Activated CD4-positive, alpha-beta T cell treated with anti-CD3 and anti-CD28 coated beads, Interleukin-2, amount 50 U/mL, for 4 hours (primary cell): Measurements from ENCODE around the gene S100A9.

Experiments used
- DNase-seq, 2 experiments: peaks; one replicate each; pipeline ENCODE4 v3.0.0-alpha.2; 2020

The S100A9 gene

DNA sequence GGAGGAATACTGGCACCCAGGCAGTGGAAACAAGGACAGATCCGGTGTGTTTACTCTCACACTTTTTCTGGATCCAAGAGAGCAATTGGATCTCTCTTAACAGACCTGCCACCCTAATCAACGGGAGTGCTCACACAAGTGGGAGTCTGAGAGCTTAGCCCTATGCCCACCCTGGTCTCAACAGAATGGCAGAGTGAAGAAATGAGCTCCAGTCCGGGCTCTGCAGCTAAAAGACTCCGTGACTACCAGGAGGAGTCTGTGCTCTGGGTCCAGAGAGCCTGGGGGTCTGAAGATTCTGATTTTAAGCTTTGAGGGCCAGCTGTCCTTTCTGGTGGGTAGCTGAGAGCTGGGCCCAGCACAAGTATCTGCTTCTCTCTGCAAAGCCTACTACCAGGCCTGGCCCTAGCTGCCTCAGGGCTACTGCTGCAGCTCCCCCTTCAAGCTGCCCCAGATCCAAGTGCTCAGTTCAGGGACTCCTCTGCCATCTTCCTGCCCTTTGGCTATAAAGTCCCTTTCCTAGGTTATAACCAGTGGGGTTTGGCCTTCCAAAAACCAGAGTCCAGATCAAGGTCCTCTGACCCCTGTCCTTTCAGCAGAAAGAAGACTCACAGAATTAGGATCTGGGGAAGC is 3.9 kb downstream of the S100A9 start:
- DNase-seq, result no peak

GRCh38 chr1:153362187-153362775 is 4.6 kb downstream of the S100A9 start:
- DNase-seq, result no peak

DNA sequence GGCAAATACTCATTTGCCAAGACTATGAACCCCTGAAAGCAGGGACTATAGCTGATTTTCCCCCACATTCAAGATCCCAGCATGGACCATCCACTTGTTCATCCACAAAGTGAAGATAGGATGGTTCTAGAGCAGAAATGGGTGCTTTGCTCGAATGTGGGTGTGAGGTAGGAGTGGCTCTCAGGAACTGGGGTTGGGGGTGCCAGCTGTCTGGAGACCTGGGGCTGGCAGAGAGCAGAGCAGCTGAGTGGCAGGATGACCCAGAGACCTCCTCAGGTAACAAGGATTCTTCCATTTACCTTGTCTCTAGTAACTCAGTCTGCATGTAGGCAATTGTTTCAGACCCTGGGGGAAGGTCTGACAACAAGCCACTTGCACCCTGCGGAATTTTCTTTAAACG is 6.0 kb downstream of the S100A9 start:
- DNase-seq, result no peak

- no peak for DNase-seq
Observed at GRCh38 chr1:153364156-153364555, 6.5 kb downstream of the S100A9 start.

DNA sequence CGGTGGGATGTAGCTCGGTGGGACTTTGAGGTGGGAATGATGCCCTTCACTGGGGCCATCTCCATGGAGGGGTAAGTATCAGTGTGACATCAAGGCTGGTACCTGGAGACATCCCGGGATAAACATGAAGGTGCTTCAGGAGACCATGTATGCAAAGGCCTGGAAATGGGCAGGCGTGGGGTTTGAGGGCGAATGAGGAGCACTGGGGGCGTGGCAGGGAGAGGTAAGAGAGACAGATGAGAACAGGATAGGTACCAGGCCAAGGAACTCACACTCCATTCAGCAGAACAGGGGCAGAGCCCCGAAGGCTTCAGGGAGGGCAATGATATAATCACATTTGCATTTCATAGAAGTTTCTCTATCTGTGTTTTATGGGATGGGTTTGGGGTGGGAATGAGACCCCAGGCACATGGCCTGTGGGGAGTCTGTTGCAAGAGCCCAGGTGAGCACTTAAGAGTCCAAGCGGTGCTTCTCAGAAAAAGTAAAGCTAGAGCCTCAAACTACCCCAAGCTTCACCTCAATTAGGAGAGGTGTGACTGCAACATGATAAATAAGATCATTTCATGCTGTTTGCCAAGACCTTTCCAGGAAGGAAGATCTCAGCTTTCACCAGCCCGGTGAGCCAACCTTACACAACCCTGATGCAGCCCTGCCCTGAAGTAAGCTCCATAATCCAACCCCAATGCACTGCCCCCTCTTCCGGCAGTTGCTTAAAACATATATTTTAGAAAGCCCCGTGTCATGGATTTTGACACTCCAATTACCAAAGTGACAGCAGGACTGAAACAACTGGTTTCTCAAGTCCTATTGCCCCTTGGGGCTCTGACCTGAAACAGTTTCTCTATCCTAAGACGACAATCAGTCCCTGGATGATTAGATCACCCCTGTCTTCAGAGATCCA is 7.4 kb downstream of the S100A9 start:
- DNase-seq, result no peak

DNA sequence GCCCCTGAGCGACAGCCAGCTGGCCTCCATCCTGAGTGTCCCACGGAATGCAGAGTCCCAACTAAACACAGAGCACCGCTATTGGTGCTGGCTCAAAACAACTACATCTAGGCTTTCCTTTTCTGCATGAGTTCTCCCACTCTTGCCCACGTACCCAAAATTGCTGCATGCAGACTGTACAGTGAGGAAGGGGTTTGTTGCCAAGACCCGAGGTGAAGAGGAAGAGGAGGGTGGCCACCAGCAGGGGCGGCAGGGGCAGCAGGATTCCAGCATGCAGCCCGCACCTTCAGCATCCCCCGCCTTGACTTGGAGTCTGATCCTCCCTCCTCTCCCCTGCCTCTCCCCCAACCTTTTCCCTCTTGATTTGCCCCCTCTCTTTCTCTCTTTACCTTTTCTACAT is 8.0 kb downstream of the S100A9 start:
- no peak for DNase-seq

DNA sequence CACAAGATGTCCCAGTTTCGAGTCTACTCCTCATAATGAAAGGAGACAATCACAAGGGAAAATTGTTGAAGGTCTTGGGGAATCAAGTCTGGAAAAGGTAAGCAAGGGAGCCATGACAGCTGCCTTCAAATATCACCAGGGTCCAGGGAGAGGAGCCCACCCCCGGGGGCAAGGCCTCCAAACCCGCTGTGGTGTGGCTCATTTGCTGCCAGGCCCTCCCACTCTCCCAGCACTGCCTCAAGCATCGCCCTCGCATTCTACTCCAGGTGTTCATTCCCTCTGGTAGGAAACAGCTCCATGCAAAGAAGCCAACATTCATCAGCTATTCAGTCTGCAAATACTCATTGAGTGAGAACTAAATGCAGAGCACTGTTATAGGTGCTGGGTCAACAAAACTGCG is 8.6 kb downstream of the S100A9 start:
- no peak for DNase-seq

DNA sequence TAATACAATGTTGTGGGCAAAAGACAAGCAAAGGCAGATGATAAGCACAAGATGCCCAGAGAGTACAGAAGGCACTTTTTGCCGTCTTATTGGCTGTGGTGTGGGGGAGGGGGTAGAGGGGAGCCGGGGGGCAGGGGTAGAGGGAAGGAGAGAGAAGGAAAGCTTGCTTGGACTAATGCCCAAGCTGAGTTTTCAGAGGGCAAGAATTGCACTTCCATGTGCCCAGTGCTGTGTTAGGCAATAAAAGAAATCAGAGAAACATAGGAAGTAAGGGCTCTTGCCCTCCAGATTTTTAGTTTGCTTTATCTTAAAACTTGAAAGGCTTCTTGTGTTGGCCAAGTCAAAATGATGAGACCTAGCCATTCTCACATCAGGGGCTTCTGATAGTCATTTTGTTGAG is 9.4 kb downstream of the S100A9 start:
- no peak for DNase-seq

DNA sequence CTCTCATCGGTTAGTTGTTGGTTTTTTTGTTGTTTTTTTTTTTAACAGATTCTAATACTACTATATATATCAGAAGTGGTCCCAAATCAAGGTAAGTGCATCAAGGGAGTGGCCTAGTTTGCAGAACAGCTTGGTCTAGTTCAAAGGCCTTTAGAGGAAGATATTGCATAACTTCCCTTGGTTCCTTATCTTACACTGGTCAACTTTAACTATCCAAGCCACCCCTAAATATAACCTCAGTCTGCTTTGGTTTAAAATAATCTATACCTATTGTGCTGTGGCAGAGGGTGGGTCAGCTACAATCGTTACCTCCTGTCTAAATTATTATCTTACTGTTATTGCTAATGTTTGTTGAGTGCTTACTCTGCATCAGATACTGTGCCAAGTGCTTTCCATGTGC is 10.8 kb downstream of the S100A9 start:
- no peak for DNase-seq

- no peak for DNase-seq
Observed at GRCh38 chr1:153370146-153370545, 12.5 kb downstream of the S100A9 start.

DNA sequence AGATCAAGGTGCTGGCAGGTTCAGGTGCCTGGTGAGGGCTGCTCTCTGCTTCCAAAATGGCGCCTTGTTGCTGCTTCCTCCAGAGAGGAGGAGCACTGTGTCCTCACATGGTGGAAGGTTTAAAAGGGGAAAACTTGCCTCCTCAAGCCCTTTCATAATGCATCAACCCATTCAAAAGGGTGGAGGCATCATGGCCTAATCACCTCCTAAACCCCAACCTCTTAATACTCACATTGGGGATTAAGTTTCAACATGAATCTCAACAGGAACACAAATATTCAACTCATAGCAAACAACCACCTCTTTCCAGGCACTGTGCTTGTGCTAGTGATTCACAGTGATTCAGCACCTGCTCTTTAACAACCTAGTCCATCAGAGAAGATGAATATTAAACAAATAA is 13.6 kb downstream of the S100A9 start:
- no peak for DNase-seq

- no peak for DNase-seq
Observed at GRCh38 chr1:153372571-153372970, 14.9 kb downstream of the S100A9 start.

- no peak for DNase-seq
Observed at GRCh38 chr1:153374071-153374470, 16.4 kb downstream of the S100A9 start.

- no peak for DNase-seq
Observed at GRCh38 chr1:153375511-153375910, 17.9 kb downstream of the S100A9 start, which contains the start of gene S100A12. Gene S100A12 (minus strand): TSS chr1:153375621. CDS start chr1:153374592, 1,029 bp downstream.

- no peak for DNase-seq
Observed at GRCh38 chr1:153379591-153379990, 21.9 kb downstream of the S100A9 start.

GRCh38 chr1:153380711-153381110 is 23.1 kb downstream of the S100A9 start:
- no peak for DNase-seq

GRCh38 chr1:153384958-153385580 is 27.4 kb downstream of the S100A9 start:
- DNase-seq, result no peak

DNA sequence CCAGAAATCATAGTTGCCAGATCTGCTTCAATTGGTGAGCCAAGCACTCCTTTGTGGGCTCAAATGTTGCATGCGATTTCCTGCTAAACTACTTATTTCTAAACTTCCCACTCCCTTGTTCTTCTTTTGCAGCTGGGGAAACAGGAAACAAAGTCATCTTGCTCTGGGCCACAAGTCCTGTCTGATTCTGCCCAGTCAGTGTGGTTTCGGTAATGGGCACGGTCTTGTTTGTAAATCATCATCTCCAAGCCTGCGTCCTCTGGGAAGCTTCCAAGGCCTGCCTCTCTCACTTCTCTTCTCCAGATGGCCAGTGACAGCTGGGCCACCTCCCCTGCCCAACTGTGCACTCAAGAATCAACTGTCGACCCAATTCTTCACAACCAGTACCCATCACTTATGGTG is 28.8 kb downstream of the S100A9 start:
- no peak for DNase-seq

GRCh38 chr1:153387001-153387400 is 29.3 kb downstream of the S100A9 start:
- no peak for DNase-seq

- DNase-seq, result no peak
Observed at GRCh38 chr1:153387785-153388184, 30.1 kb downstream of the S100A9 start.

DNA sequence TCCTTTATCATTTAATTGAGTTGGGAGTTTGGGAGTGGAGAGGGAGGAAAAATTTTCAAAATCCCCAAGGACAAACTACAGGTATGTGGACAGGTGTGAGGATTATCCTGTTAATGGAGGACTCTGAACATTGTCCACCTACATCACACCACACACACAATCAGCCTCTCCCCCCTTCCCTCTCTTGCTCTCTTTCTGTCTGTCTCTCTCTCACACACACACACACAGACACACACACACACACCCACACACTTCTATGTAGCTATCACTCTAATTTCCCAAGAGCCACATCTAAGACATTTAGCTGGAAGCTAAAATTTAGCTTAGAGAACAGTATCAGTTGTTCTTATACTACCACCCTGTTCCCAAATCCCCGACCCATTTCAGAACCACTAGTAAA is 31.7 kb downstream of the S100A9 start:
- no peak for DNase-seq

- no peak for DNase-seq
Observed at GRCh38 chr1:153389973-153390879, 32.6 kb downstream of the S100A9 start.
